DOHH2 (cell line): ENCODE results near the gene PSMD8.

ENCODE experiments used
- CTCF ChIP-seq: fragments of 200-600 bp; sonication (generic); IDR thresholded peaks from one replicate; pipeline ENCODE4 v1.5.1; 2014; ENCODE audit warnings: antibody characterized with exemption, mild to moderate bottlenecking, low read depth, low read length; ENCODE audit not compliant: poor library complexity, severe bottlenecking
- EZH2phosphoT487 ChIP-seq: fragments of 200-600 bp; sonication (generic); IDR thresholded peaks from 2 replicates; pipeline ENCODE4 v1.6.1; 2017; ENCODE audit warnings: borderline replicate concordance, mild to moderate bottlenecking, antibody characterized with exemption, low read length, moderate library complexity, mixed read lengths

GRCh38 chr19:38420935-38421334 is 46.6 kb downstream of the PSMD8 start:
- no peak for TF ChIP-seq EZH2phosphoT487
- no peak for TF ChIP-seq CTCF
